Erythroblast (primary cell): ENCODE data around the gene LCN12.
A peak's percentile ranks its signal among the peaks of the same experiment; 100 is the strongest.
"Not testable (repeated sequence)": the region's sequence is repeated elsewhere in the genome, so short reads cannot be mapped to it uniquely, and the experiment has no call there.

Source experiments
- DNase-seq, 2 experiments: peaks; one replicate each; lab custom pipeline; 2025; lab: John Stamatoyannopoulos, UW
- GATA1 ChIP-seq: IDR thresholded peaks from 2 replicates; pipeline ENCODE4 v1.6.1; 2011; ENCODE audit warnings: low read depth, mild to moderate bottlenecking, control low read depth, low read length, moderate library complexity
- POLR2A ChIP-seq: IDR thresholded peaks from 2 replicates; pipeline ENCODE4 v1.6.1; 2011; ENCODE audit warnings: mild to moderate bottlenecking, low read length

LCN12 gene

GRCh38 chr9:136994180-136994887 is 42.3 kb downstream of the LCN12 start:
- DNase-seq = no peak
- TF ChIP-seq POLR2A (no peak), GATA1 (no peak)

GRCh38 chr9:136994888-136995230 is 42.8 kb downstream of the LCN12 start:
- DNase-seq = no peak
- TF ChIP-seq GATA1 (no peak), POLR2A (no peak)

GRCh38 chr9:136995362-136995761 is 43.3 kb downstream of the LCN12 start:
- no peak for DNase-seq
- TF ChIP-seq GATA1 (no peak), POLR2A (no peak)

- TF ChIP-seq GATA1 (no peak), POLR2A (no peak)
- peak; percentile 31 to 46 for DNase-seq
Observed at GRCh38 chr9:136995772-136996311, 43.8 kb downstream of the LCN12 start.

- DNase-seq = peak; percentile 38 to 44
- TF ChIP-seq GATA1 (no peak), POLR2A (no peak)
Observed at GRCh38 chr9:136996361-136997292, 44.6 kb downstream of the LCN12 start, which contains the start of gene CLIC3. Gene CLIC3 (minus strand): TSS chr9:136996568. CDS start chr9:136996543, 25 bp downstream.

- DNase-seq = no peak
- TF ChIP-seq POLR2A (no peak), GATA1 (no peak)
Observed at GRCh38 chr9:136997371-136997770, 45.3 kb downstream of the LCN12 start.

GRCh38 chr9:136997830-136998234 is 45.8 kb downstream of the LCN12 start:
- no peak for TF ChIP-seq GATA1
- TF ChIP-seq POLR2A = no peak
- no peak for DNase-seq

GRCh38 chr9:137000177-137000930 is 48.3 kb downstream of the LCN12 start:
- no peak for TF ChIP-seq GATA1
- no peak for TF ChIP-seq POLR2A
- DNase-seq = no peak

- DNase-seq = no peak
- TF ChIP-seq GATA1 (no peak), POLR2A (no peak)
Observed at GRCh38 chr9:137001857-137002645, 50.0 kb downstream of the LCN12 start.

- no peak for DNase-seq
- TF ChIP-seq GATA1 = no peak
- TF ChIP-seq POLR2A = no peak
Observed at GRCh38 chr9:137002646-137003041, 50.6 kb downstream of the LCN12 start.

- DNase-seq = not testable (repeated sequence)
Observed at GRCh38 chr9:137004285-137004684, 52.2 kb downstream of the LCN12 start.
